NCI-H146 treated with DMSO at 0.1 percent for 48 hours (cell line): ENCODE measurements around the gene RRM2.
A peak's percentile ranks its signal among the peaks of the same experiment; 100 is the strongest.

Experiments used
- DNase-seq: peaks from one replicate; lab custom pipeline; 2025; ENCODE audit not compliant: unreplicated experiment; lab: John Stamatoyannopoulos, UW

RRM2 gene

DNA sequence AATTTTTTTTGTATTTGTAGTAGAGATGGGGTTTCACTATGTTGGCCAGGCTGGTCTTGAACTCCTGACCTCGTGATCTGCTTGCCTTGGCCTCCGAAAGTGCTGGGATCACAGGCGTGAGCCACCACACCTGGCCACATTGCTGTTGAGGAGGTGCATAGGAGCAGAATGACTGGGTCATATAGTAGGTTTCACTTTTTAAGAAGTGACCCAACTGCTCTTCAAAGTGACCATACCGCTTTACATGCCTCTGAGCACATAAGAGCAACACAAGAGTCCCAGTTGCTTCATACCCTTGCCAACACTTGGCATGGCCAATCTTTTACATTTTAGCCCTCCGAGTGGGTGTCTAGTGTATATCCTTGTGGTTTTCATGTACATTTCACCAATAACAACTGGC is 28.9 kb downstream of the RRM2 start:
- DNase-seq: no peak

DNA sequence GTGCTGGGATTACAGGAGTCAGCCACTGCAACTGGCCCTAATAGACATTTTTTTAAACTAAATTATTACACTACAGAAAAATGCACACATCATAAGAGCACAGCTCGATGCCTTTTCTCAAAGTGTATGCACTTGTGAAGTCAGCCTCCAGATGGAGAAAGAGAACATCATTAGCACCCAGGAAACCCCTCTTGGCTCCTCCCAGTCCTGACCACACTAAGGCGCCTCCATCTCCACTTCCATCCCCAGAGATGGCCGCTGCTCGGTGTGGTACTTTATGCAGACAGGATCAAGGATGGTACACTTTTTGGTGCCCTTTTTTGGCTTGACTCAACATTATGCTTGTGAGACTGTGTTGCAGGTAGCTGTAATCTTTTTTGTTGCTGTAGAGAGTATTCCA is 34.8 kb downstream of the RRM2 start:
- no peak for DNase-seq

DNA sequence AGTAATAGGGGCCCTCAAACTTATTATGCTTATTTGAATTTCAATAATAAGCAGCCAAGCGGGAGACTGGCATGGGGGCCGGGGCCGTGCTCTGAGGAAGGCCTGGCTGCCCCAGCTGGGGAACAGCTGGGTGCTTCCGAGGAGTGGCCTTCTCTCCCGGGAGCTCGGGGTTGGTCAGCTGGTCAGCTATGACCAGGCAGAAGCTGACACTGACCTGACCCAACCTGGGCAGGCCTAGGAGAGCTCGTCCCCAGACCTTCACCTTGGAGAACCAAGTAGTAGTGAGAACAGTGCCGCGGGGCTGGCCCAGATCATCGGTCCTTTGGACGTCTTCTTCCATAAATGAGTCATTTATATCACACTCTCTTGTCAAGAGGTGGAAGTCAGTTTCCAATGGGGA is 36.1 kb downstream of the RRM2 start:
- no peak for DNase-seq

DNA sequence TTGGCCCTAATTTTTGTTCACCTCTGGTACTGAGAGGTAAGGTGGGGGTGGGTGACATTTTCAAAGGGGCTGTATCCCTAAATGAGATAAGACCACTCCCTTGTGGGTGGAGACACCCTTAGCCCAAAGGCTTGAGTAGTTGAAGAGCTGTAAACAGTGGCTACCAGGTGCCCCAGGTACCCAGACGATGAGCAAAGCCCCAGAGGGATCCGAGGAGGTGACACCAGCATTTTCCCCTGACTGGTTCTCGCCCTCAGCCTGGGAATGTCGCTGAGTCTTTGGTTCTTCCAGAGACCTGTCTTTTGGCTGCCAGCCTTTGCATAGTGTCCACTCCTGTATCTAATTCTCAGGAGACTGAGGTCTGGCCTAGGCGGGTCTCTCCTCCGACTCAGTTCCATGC is 36.5 kb downstream of the RRM2 start:
- DNase-seq: no peak

DNA sequence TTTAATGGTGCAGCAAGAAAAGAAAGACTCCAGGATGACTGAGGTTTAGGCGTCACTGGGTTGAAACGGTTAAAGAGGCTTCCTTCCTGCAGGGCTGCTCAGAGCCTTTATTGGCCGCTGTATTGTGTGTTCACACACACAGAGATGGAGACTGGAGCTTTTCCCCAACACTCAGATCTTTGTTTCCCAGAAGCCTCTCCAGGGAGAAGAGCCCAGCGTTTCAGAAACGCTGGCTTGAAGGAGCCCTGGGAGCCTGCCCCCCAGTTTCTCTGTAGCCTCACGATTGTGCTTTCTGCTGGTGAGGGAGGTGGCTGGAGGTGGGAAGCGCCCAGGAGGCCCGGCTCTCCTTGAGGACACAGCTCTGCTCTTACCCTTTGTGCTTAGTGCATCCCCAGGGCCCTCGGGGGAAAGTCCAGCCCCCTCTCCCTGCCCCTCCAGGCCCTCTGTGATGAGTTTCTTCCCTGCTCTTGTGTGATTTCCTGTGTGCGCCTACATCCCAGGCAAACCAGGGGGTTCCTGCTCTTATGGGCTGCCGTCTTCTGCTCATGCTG is 37.1 kb downstream of the RRM2 start:
- DNase-seq: no peak

DNA sequence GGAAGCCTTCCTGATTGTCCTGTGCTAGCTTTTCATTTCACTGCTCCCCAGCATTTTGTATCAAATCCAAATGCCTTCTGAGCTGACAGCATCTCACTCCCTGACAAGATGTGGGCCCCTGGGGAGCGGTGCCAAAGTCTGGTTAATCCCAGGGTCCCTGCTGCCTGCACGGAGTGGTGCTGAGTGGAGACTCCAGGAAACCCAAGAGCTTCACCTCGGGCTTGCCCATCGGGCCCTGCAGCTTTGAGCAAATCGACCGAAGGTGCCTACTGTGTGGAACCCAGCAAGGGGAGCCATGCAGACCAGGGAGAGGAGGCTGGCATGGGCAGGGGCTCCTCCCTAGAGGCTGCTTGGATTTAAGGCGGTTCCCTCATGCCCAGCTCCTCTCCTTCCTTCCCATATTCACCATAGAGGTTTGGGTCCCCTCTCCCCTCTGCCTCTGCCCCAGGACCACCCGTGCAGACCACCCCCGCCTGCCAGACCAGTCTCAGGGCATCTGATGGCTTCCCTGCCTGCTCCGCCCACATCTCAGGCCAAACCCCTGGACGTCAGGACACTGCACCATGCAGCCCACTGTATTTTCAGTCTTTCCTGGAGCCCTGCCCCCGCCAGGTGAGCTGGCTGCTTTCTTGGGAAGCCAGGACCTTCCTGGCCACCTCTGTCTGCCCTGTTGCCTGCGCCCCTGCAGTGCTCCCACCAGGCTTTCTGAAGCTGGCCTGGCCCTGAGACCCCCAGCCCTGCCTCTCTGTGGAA is 37.8 kb downstream of the RRM2 start:
- DNase-seq: no peak

DNA sequence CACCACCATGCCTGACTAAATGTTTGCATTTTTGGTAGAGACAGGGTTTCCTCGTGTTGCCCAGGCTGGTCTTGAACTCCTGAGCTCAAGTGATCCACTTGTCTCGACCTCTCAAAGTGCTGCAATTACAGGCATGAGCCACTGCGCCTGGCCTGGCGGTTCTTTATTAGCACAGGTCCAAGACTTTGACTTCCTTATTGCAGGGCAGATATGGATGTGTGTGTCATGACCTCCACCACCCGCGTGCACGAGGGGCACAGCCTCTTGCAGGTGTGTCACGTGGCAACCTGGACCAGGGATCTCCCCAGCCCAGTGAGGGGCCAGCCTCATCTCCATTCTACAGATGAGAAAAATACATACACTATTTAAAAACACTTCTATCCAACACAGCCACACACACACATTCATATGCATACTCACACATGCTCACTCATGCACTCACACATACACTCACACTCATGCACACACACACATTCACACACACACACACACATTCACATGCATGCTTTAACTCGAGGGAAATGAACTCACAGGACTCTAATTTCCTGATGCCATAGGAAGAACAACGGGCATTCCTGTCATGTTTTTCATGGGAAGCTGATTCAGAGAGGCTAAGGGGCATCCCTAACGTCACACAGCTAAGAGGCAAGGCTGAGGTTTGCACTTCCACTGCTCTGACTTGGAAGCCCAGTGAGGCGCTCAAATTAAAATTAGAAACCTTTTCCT is 38.8 kb downstream of the RRM2 start:
- no peak for DNase-seq

DNA sequence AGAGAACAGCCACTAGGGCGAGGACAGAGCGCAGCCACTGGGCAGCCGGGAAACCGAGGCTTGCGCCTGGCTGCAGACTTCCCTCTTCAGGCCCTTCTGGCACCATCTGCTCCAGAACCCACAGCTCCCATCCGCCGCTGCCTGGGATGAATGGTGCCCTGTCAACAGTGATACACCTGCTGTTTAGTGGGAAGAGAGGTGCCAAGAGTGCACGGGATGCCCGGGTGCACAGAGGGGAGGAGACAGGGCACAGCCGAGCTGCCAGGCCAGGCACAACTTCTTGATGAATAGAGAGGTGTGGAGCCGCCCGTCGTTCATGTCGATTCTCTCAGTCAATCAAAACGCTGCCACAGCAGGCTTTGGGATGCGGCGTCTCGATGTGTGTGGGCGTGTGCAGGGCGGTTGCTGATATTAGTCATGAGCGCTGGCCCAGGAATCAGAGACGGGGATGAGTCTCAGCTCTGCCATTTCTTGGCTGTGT is 39.5 kb downstream of the RRM2 start:
- DNase-seq: no peak

DNA sequence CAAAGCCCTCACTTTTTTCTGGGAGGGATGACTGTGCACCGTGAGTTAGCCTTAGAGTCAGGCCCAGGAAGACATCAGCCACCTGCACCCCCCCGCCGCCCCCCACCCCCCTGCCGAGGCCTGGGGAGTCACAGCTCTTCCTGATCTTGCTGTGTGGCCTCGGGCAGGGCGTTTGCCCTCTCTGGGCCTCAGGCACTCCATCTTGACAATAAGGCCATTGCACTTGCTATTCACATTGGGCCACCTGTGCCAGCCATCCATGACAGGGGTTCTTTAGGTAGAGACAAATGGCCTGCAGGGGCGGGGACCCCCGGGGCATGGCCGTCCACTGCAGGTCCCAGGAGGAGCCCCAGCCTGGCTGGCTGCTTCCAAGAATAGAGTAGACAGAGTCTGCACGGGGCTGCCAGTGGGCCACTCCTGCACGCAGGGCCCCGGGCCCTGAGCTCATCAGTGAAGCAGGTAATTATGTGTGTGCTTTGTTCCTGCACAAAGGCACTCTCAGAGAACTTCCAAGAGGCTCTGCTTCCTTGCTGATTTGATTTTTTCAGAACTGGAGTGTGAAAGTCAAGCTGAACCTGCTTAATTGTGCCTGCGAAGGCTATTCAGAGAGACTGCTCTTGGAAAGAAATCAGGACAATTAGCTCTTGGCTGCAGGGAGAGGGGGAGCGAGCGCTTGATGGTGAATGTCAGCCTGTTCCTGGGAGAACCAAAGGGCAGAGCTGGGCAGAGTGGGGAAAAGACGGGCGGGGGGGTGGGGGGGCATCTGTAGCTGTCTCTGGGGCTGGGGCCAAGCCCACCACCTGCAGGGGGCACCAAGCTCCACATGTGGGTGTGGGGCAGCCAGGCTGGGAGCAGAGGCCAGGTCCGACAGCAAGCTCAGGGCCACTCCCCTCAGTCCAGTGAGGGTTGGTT is 40.3 kb downstream of the RRM2 start:
- peak; percentile 22 for DNase-seq

DNA sequence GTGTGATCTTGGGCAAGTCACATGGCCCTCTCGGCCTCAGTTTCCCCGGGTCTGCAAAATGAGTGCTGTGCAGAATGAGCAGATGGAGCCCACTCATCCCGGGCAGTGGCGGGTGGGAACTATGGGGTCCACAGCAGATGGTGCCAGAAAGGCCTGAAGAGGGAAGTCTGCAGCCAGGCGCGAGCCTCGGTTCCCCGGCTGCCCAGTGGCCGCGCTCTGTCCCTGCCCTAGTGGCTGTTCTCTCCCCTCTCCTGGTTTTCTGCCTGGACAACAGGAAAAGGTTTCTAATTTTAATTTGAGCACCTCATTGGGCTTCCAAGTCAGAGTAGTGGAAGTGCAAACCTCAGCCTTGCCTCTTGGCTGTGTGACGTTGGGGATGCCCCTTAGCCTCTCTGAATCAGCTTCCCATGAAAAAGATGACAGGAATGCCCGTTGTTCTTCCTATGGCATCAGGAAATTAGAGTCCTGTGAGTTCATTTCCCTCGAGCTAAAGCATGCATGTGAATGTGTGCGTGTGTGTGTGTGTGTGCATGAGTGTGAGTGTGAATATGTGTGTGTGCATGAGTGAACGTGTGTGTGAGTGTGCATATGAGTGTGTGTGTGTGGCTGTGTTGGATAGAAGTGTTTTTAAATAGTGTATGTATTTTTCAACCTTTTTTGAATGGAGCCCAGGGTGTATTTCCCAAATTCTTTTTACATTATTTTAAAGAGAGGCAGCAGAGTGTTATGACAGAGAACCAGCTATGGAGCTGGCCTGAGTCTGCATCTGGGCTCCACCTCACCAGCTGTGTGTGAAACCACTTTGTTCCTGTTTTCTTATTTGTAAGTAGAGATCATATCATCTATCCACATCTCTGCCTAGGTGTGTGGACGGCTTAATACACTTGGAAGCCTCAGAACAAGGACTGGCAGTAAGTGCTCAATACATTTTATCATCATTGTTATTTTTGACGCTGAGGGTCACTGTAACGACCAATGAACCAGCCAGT is 41.3 kb downstream of the RRM2 start:
- no peak for DNase-seq

DNA sequence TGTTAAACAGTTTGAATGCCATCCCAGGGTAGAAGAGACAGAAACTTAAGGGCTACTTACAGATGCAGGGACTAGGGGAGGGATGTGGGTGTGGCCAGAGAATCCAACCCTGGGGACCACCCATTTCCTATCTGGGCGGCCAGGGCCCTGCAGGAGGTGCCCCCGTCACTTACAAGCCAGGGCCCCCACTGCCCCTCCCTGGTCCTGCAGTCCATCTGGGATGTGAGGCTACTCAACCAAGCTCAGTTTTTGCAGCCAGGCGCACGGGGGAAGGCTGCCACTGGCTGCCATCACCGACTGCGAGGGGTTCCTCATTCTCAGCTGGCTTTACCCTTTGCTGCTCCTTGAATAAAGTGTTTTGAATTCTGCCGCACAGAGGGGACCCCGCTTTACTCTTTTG is 42.1 kb downstream of the RRM2 start:
- no peak for DNase-seq

DNA sequence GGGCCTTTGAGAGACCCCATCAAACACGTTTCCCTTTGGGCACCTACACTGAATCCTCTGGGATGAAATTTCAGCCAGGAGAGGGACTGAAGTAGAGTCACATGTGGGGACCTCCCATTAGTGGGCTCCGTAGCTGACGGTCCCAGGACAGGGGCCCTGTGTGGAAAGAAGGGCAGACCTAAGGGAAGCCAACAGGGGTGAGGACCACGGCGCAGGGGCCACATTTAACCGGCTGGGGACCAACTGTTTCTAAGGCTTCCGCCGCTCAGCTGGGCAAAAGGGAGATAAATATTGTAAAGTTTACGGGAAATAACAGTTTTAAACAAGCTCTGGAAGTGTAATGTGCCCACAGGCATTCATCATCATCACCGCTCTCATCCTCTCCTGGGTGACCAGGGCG is 42.7 kb downstream of the RRM2 start:
- no peak for DNase-seq

DNA sequence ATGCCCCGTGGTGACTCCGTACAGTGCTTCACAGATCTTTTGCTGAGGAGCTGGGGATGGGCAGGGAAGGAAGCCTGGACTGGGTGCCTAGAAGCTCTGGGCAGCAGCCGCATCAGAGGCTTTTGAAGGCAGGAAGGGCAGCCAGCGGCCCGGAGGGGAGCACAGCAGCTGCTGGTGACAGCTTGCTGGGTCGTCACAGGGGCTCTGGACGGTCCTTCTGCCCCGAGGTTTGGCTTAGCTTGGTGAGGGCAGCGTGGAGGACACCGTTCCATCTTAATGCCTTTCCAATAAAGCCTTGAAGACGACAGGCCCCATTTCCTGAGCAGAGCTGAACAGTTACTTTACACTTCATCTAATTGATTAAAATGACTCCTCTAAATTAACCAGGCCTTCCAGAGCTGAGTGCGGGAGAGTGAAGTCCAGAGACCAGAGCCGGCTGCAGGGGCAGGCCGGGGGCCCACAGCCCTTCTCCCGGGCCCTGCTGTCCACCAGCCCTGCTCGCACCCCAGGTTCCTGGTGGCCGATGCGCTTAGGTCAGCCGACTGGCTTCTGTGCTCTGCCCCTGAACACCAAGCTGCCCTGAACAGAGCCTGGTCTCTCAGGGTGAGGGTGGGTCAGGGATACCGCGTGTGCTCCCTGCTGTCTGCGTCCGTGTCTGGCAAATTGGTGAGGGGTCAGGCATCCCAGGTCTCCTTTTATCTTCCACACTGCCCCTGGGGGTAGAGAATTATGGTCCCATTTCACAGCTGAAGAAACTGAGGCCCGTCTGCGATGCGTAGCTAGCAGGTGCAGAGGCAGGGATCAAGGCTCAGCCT is 43.5 kb downstream of the RRM2 start:
- DNase-seq: no peak

DNA sequence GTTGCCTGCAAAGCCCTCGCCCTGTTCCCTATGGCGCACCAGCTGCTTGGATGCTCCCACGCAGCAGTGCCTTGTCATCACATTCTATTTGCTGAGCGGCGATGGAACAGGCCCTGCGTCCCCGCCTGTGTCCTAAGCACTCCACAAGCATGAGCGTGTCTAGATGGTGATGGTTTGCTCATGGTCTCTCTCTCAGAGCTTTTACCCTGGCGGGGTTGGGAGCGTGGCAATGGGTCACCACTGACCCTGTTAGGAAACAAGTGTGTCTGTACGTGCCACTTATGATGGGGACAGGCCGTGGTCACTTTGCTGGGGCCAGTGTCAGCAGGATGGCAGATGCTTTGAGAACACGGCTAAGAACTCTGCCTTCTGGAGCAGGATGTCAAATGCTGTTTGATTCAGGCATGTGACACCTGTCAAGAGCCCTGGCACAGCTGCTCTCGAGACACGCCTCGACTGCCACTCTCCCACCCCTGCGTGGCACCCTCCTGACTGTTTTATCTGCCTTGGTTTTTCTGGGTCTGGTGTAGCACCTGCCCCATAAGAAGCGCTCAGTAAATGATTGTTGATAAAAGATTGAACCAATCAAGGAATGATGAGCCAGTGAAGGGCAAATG is 44.2 kb downstream of the RRM2 start:
- DNase-seq: no peak

DNA sequence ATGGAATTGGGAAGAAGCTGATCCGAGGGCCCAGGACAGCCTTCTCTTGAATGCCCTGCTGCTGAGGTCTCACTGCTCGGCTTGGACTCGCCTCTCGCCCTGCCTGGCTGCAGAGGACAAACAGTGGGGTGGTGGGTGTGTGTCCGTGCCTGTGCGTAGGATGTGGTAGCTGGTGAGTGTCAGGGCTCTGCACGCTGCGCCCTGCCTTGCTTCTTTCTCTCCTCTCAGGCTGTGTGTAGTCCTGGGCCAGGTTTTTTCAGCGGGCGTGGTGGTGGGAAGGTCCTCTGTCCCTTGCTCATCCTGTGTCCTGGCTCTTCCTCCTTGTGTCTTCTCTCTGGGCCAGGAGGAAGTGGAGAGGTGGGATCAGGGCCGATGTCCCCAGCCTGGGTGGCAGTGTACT is 44.8 kb downstream of the RRM2 start:
- DNase-seq: no peak

DNA sequence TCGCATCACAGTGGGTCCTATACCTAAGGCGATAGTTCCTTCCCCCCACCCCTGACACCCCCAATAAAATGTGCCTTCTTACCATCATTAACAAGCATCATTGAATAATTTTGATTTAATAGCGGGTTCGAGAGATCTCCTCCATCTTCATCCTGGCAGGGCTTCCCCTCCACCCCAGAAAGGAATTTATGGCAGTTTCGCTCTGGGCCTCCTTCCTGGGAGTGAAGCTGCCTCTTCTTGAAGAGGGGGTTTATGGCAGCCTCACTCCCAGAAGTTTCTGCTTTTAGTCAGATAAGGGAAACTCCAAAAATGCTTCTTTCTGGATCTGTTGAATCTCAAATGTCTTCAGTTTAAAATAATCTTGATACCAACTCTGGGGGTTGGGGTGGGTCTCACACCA is 45.7 kb downstream of the RRM2 start:
- no peak for DNase-seq

DNA sequence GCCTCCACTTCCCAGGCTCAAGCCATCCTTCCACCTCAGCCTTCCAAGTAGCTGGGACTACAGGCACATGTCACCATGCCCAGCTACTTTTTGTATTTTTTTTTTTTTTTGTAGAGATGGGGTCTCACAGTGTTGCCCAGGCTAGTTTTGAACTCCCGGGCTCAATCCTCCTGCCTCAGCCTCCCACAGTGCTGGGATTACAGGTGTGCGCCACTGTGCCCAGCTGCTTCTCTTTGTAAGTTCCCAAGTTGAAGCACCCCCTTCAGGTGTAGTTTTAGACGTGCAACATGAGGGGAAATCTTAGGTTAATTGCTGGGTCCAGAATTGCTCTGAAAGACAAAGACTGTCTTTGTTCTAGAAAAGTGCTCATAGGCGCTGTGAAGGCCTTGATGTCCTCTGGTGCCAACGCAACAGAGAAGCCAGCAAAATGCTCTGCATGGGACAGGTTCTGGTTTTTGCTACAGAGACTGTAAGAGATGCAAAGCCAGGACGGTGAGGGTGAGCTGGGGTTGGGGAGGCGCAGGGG is 46.6 kb downstream of the RRM2 start:
- DNase-seq: no peak

DNA sequence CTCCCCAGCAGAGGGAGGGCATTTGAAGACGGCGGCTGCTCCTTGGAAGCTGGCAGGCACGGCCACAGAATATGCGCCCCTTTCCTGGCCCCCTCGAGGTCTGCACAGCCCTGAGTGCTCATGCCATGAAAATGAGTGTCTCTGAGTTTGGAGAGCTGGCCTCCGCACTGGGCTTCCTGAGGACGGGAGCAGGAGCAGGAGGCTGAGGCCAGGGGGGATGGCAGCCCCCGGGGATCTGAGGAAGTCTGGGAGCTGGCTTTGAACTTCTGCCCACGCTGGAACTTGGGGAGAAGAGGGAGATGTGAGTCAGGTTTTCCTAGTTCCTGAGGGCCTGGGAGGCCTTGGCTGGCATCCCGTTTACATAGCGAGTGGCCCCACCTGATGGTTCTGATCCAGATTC is 47.0 kb downstream of the RRM2 start:
- no peak for DNase-seq

DNA sequence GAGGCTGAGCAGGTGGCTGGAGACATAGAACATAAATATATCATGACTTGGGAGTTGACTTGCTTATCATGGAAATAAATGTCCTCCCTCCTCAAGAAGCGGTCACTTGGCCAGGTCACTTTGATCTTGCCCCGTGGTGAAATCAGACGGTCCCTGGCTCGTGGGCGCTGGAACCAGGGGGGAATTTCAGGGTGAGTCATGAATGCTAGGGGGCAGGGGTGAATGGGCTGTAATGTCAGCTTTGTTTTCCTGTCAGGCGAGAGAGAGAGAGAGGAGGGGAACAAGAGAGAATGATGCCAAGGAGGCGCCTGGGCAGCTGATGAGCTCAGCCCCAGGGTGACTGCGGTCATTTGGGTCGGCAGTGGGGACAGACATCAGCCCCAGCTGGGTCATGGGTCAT is 47.7 kb downstream of the RRM2 start:
- DNase-seq: no peak
